Measurements from ENCODE around the gene CDKN1C.

- no peak for TF ChIP-seq CTCF (IDR thresholded peaks at IDR 0.05)
- TF ChIP-seq POLR2A (IDR thresholded peaks at IDR 0.05), result no peak
Observed at GRCh38 chr11:2835296-2835695, 50.3 kb downstream of the CDKN1C start.

All from thyroid gland (tissue), 4 donors.